Measurements from ENCODE around the gene TBC1D9B.

DNA sequence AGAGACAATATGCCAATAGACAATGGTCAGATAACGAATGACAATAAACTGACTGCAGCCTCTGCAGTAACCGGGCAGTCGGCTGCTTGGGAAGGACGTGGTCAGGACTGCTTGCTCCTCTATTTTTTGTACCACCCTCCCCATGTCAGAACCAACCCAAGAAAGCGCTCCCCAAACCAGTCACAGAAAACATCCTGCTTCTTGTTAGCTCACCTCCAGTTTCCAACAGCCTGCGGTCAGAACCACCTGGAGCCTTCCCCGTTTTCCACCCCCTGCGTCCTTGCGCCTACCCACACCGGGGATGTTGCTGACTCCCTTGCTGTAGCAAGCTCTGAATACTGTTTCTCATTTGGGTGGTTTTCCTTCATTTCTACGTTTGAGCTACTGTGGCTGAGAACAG, 47.4 kb downstream of the TBC1D9B start:
- no peak for TF ChIP-seq EZH2 (IDR thresholded peaks at IDR 0.05; ENCODE audit: insufficient read depth, poor library complexity, severe bottlenecking)
- no peak for TF ChIP-seq EZH2phosphoT487 (IDR thresholded peaks at IDR 0.05; ENCODE audit: insufficient read depth, low read depth)
